SW480 (cell line): ENCODE data around the gene ZFPM1.

Source experiments
- DNase-seq: peaks from one replicate; pipeline ENCODE4 v3.0.0-alpha.2; 2016; ENCODE audit warnings: low spot score

The ZFPM1 gene

DNA sequence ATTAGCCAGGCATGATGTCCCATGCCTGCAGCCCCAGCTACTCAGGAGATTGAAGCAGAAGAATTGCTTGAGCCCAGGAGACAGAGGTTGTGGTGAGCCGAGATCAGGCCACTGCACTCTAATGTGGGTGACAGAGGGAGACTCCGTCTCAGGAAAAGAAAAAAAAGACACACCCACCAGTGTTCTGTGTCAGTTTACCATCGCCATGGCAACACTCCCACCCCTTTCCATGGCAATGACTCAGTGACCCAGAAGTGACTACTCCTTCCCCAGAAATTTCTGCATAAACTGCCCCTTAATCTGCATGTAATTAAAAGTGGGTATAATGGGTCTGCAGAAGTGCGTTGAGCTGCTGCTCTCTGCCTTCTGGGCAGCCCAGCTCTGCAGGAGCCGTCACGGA lies 113.1 kb downstream of the ZFPM1 start:
- no peak for DNase-seq

DNA sequence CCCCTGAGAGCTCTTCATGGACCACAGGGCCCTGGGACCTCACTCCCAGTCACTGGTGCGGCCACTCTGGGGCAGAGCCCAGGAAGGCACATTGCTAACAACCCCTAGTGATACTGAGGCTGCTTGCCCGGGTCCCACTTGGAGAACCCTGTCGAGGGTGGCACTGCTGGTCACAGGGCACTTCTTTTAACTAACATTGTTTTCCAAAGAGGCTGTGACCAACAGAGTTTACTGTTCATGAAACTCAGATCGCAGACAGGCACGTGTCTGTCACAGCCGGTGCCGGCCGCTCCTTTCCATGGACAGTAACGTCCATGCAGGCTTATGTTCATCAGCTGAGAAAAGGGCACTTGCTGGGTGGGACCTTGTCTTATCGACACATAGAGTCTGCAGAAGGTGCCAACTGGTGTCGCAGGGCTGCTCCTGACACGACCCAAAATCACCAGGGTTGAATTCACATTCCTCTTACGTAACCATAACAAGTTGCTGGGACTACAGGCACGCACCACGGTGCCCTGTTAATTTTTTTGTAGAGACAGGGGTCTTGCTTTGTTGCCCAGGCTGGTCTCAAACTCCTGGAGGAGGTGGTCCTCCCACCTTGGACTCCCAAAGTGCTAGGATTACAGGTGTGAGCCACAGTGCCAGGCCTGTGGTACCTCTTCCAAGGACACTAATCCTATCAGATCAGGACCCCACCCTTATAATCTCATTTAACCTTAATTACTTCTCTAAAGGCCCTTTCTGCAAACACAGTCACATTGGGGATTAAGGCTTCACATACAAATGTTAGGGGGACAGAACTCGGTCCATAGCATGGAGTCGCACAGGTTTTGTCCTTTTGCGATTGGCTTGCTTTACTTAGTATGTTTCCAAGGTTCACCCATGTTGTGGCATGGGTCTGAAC lies 115.9 kb downstream of the ZFPM1 start:
- DNase-seq: no peak

DNA sequence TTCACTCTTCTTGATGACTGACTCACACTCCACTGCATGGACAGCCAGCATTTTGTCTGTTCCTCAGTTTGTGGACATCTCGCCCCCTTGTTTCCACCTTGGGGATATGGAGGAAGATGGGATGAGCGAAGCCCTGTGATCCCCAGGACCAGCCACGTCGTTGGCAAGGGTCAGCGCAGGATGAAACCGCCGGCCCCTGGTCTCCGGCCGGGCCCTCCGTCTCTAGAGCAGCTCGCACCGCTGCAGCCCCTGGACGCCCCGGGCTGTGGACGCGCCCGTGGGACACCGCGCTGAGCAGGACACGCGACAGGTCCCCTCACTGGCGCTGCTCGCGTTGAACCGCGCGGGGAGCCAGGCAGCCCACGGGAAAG lies 116.5 kb downstream of the ZFPM1 start:
- no peak for DNase-seq

DNA sequence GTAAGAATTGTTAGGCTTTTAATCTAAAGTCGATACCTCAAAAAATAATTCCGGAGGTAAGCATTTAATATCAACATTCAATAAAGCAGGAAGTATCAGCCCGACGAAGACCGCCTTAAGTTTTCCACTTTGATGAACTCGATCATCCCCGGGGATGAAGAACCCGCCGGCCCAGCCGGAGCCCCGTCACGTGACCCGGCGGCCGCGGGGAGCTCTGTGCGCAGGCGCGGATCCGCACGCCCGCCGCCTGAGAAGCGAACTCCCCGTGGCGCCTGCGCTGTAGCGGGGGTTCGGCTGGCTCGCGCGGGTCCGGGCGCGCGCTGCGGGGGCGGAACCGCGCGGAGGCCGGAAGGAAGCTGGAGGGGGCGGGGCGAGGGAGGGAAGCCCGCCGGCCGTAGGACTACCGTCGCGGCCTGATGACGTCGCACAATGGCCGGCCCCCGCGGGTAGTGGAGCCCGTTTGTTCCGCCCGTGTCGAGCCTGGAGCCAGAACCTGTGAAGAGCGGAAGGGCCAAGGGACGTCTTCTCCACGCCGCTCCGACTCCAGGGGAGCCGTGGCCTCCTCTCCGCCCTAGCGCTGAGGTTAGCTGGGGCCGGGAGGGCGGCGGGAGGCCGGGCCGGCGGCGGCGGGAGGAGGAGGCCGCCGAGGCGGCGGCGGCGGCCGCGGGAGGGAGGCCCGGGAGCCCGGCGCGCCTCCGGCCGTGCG lies 117.1 kb downstream of the ZFPM1 start, which contains the start of gene ZC3H18:
TSS of gene ZC3H18 (plus strand) at position 419 of the 706 bp plus-strand sequence. CDS start 6,721 bp downstream, outside the sequence.
- peak; percentile 88 for DNase-seq

DNA sequence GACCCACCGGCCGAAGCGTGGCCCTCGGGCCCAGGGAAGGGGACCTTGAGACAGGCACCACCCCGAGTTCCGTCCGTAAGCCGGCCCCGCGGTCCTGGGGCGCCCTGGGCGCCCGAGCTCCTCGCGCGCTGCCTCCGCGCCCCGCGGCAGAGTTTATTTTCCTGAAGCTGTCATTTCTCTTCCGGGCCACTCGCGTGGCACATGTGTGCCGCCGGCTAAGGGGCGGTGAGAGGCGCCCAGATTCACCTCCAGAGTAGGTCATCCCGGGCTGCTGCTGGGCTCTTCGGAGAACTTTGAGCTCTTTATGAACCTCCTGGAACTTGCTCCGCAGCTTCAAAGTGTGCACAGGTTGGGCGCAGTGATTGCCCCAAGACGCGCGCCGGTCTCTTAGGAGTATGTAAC lies 117.6 kb downstream of the ZFPM1 start:
- DNase-seq: no peak

GRCh38 chr16:88575251-88575650 lies 122.2 kb downstream of the ZFPM1 start:
- DNase-seq: no peak

DNA sequence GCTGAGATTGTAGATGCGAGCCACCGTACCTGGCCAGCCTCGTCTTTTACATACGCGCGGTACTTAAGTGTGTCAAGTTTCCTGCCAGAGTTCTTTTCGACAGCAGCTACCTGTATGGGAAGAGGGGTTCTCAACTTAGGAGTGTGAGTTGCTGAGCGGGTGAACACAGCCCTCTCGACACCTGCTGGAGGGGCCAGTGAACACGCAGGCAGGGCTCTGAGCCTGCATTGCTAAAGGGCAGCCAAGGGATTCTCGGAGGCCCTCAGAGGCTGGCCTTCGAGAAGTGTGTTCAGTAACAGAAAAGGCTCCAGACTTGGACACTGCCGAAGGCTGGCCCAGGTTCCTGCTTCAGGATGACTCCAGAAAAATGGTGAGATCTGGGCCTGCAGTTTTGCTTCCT lies 123.2 kb downstream of the ZFPM1 start:
- DNase-seq: no peak

DNA sequence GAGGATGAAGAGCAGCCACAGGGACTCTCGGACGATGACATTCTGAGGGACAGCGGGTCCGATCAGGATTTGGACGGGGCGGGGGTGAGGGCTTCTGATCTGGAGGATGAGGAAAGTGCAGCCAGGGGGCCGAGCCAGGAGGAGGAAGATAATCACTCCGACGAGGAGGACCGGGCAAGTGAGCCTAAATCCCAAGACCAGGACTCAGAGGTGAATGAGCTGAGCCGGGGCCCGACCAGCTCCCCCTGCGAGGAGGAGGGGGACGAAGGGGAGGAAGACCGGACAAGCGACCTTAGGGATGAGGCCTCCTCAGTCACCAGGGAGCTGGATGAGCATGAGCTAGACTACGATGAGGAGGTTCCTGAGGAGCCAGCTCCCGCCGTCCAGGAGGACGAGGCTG lies 124.1 kb downstream of the ZFPM1 start:
- no peak for DNase-seq

- DNase-seq: no peak
These were observed 125.6 kb downstream of the ZFPM1 start for GRCh38 chr16:88578446-88579313.

- DNase-seq: no peak
These were observed 127.3 kb downstream of the ZFPM1 start for GRCh38 chr16:88580371-88580770.

GRCh38 chr16:88581033-88581432 lies 128.0 kb downstream of the ZFPM1 start:
- DNase-seq: no peak

DNA sequence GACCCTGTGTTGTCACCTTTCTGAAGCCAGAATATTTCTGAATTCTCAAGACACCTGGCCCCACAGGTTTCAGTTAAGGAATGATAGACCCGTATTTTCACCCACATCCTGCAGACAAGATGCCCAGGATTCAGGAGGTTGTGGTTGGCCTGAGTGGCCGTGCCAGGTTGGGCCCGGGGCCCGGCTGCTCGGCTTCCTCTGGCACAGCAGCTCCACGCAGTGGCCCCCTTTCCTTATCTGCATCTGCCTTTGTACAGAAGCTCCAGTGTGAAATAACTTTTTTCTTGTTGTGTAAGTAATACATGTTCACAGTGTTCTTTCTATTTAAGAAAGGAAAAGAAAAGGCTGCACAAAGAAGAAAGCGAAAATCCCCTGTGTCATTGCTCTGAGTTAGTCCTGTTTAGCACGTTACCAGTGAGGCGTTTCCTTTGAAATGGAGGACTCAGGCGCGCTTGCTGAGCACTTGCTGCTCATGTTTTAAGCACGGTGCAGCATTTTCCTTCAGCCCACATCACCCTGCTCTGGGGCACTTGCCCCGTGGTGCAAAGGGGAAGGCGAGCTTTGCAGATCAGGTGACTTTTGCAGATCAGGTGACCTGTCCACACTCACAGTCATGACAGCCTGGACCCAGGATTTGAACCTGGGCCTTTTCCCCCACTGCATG lies 130.0 kb downstream of the ZFPM1 start:
- DNase-seq: no peak

- DNase-seq: no peak
These were observed 131.6 kb downstream of the ZFPM1 start for GRCh38 chr16:88584676-88585075.

DNA sequence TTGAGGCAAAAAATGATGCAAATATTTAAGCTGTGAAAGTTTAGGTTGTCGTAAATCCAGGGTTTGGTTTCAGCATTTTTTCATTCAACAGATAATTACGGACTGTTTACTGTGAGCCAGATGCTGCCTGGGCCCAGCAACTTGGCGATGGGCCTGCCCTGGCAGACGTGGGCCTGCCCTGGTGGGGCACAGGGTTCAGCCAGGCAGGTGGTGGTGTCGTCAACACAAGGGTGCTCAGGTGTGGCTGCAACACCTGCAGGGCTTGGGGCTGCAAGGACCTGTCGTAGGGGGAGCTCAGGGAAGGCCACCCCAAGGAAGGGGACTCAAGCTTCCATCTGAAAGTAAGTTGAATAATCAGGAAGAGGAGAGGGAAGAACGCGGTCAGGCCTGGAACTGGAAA lies 132.2 kb downstream of the ZFPM1 start:
- DNase-seq: no peak

DNA sequence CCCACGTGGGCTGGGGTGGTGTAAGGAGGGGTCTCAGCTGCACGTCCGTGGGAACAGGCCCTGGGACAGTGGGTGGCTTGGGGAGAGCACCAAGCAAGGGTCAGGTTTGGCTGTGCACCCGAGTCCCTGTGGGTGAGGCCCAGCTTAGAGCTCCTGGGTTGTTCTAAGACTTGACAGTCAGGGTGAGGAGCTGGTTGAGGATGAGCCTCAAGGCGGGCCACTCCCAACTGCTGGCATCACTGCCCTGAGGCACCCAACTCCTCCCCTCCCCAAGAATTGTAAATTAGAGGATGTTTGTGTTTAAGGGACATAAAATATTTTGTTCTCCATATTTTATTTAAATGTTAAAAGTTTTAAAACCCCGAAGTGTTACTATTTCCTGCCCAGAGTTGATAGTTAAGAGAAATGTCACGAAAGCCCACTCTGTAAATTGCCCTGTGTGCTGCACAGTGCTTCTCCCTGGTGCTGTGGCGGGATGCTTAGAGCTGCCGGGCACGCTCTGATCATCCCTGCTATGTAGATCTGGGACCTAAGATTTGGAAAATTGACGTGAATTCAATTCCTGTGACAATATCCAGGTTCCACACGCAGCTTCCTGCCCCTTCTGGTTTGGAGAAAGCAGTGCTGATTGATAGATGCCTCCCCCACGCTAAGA lies 133.0 kb downstream of the ZFPM1 start:
- no peak for DNase-seq
